Neural cell (in vitro differentiated cells): ENCODE data around the gene UCP2.
"Not testable (repeated sequence)": the region's sequence is repeated elsewhere in the genome, so short reads cannot be mapped to it uniquely, and the experiment has no call there.

Experiments used
- EP300 ChIP-seq: fragments of 450-650 bp; conservative IDR thresholded peaks from 2 replicates; pipeline ENCODE4 v1.6.1; 2014; ENCODE audit warnings: antibody characterized with exemption, mild to moderate bottlenecking, moderate library complexity; ENCODE audit not compliant: poor library complexity, severe bottlenecking
- EZH2 ChIP-seq: fragments of 200-600, 300-800 bp; shearing (Covaris generic), sonication (generic); IDR thresholded peaks from 2 replicates; pipeline ENCODE4 v1.6.1; 2014; ENCODE audit warnings: antibody characterized with exemption, low read length, borderline replicate concordance, mild to moderate bottlenecking; ENCODE audit not compliant: insufficient read depth, poor library complexity, severe bottlenecking
- MXI1 ChIP-seq: fragments of 450-650 bp; conservative IDR thresholded peaks from 2 replicates; pipeline ENCODE4 v1.6.1; 2014; ENCODE audit warnings: antibody characterized with exemption, mild to moderate bottlenecking; ENCODE audit not compliant: poor library complexity, severe bottlenecking
- TF ChIP-seq, protein P1 (sequence below): fragments of 450-650 bp; IDR thresholded peaks from 2 replicates; pipeline ENCODE4 v1.5.1; 2014; ENCODE audit warnings: antibody characterized with exemption, mild to moderate bottlenecking, moderate library complexity; ENCODE audit not compliant: poor library complexity, severe bottlenecking

DNA sequence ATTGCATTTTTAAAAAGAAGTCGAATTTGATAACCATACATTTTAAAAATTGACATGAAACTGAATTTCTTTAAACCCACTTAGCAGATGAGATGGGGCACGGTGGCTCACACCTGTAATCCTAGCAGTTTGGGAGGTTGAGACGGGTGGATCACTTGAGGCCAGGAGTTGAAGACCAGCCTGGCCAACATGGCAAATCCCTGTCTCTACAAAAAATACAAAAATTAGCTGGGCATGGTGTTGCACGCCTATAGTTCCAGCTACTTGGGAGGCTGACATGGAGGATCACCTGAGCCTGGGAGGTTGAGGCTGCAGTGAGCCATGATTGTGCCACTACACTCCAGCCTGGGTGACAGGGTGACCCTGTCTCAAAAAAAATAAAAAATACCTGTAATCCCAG, 3.0 kb upstream of the UCP2 start:
- TF ChIP-seq, protein P1, sequence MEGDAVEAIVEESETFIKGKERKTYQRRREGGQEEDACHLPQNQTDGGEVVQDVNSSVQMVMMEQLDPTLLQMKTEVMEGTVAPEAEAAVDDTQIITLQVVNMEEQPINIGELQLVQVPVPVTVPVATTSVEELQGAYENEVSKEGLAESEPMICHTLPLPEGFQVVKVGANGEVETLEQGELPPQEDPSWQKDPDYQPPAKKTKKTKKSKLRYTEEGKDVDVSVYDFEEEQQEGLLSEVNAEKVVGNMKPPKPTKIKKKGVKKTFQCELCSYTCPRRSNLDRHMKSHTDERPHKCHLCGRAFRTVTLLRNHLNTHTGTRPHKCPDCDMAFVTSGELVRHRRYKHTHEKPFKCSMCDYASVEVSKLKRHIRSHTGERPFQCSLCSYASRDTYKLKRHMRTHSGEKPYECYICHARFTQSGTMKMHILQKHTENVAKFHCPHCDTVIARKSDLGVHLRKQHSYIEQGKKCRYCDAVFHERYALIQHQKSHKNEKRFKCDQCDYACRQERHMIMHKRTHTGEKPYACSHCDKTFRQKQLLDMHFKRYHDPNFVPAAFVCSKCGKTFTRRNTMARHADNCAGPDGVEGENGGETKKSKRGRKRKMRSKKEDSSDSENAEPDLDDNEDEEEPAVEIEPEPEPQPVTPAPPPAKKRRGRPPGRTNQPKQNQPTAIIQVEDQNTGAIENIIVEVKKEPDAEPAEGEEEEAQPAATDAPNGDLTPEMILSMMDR, result not testable (repeated sequence)
- not testable (repeated sequence) for TF ChIP-seq MXI1, EP300, EZH2
